Hepatocyte (in vitro differentiated cells): ENCODE data around the gene BTRC. TPM values are rescaled to one million over a fixed set of nuclear protein-coding genes. Genes with fewer than 3 reads are reported as not detected.

Source experiments
- DNase-seq: peaks from one replicate; pipeline ENCODE4 v3.0.0-alpha.2; 2016; ENCODE audit warnings: low spot score
- H2AFZ ChIP-seq: fragments of 200-600 bp; sonication (generic); 2 replicates; pipeline ENCODE4 v1.6.0; 2016; ENCODE audit warnings: antibody characterized with exemption, mild to moderate bottlenecking
- H3K27ac ChIP-seq: fragments of 200-600 bp; sonication (generic); 2 replicates; pipeline ENCODE4 v1.5.1; 2016; ENCODE audit warnings: mild to moderate bottlenecking
- H3K27me3 ChIP-seq: fragments of 200-600 bp; sonication (generic); 2 replicates; pipeline ENCODE4 v1.6.1; 2016
- H3K36me3 ChIP-seq: fragments of 200-600 bp; sonication (generic); replicated peaks from 2 replicates; pipeline ENCODE4 v1.5.1; 2016; ENCODE audit warnings: low read depth; ENCODE audit not compliant: insufficient read depth
- H3K4me1 ChIP-seq: fragments of 200-600 bp; sonication (generic); 2 replicates; pipeline ENCODE4 v1.5.1; 2016; ENCODE audit warnings: mild to moderate bottlenecking, moderate library complexity; ENCODE audit not compliant: insufficient read depth
- H3K4me2 ChIP-seq: fragments of 200-600 bp; sonication (generic); 2 replicates; pipeline ENCODE4 v1.6.0; 2016
- H3K4me3 ChIP-seq: fragments of 200-600 bp; sonication (generic); 2 replicates; pipeline ENCODE4 v1.5.1; 2016; ENCODE audit warnings: mild to moderate bottlenecking
- H3K79me2 ChIP-seq: fragments of 200-600 bp; sonication (generic); 2 replicates; pipeline ENCODE4 v1.6.0; 2017; ENCODE audit warnings: mild to moderate bottlenecking
- H3K9me2 ChIP-seq: fragments of 200-600 bp; sonication (generic); replicated peaks from 2 replicates; pipeline ENCODE4 v1.6.0; 2017; ENCODE audit warnings: mild to moderate bottlenecking; ENCODE audit not compliant: insufficient read depth
- H3K9me3 ChIP-seq: fragments of 200-600 bp; sonication (generic); 2 replicates; pipeline ENCODE4 v1.5.1; 2016; ENCODE audit warnings: low read depth, mild to moderate bottlenecking
- H4K20me1 ChIP-seq: fragments of 200-600 bp; sonication (generic); 2 replicates; pipeline ENCODE4 v1.6.0; 2016; ENCODE audit warnings: mild to moderate bottlenecking; ENCODE audit not compliant: insufficient read depth, poor library complexity, severe bottlenecking
- EZH2 ChIP-seq: fragments of 200-600 bp; sonication (generic); IDR thresholded peaks from 2 replicates; pipeline ENCODE4 v1.6.1; 2016; ENCODE audit warnings: antibody characterized with exemption, mild to moderate bottlenecking, borderline replicate concordance
- EZH2phosphoT487 ChIP-seq: fragments of 200-600 bp; sonication (generic); IDR thresholded peaks from one replicate; pipeline ENCODE4 v1.6.1; 2018; ENCODE audit warnings: antibody characterized with exemption, mild to moderate bottlenecking, low read depth, moderate library complexity; ENCODE audit not compliant: unreplicated experiment, severe bottlenecking
- WGBS: methylation state at CpG from one replicate; pipeline ENCODE4 v1.1.6; 2016; ENCODE audit warnings: low lambda C conversion rate; ENCODE audit errors: missing lambda C conversion rate; 5-methylcytosine and 5-hydroxymethylcytosine counted together
- polyA plus RNA-seq: library from polyadenylated mRNA; unstranded; fragments of >200 nt; fragmentation: Nextera tagmentation; extraction: Ambion mirVana; gene quantifications from 2 replicates; pipeline ENCODE4 v1.2.1, GENCODE V29; 2016
- total RNA-seq: library from RNA; depleted of rRNA; stranded (reverse); fragments of >200 nt; gene quantifications from 2 replicates; pipeline ENCODE4 v1.2.3, GENCODE V29; 2014
- TF ChIP-seq, protein P1 (sequence below): fragments of 200-600 bp; sonication (generic); IDR thresholded peaks from 2 replicates; pipeline ENCODE4 v1.5.1; 2016; ENCODE audit warnings: antibody characterized with exemption, mild to moderate bottlenecking; ENCODE audit not compliant: poor library complexity

The BTRC gene
- total and polyA plus RNA-seq, 2 experiments from 2014 or later, result 14.5 to 24.3 TPM

GRCh38 chr10:101490026-101490425, 136.1 kb downstream of the BTRC start:
- Histone ChIP-seq H3K9me2 (no peaks in the 10 kb centered on the region), H3K27me3 (no peaks in the 10 kb centered on the region), H3K27ac (no peak overlapping the region), H3K36me3 (no peaks in the 10 kb centered on the region), H4K20me1 (no peaks in the 10 kb centered on the region), H3K79me2 (no peaks in the 10 kb centered on the region), H3K9me3 (no peaks in the 10 kb centered on the region), H3K4me2 (no peak overlapping the region), H3K4me3 (no peak overlapping the region), H2AFZ (no peak overlapping the region), H3K4me1 (no peaks in the 10 kb centered on the region)
- TF ChIP-seq EZH2 (no peak), EZH2phosphoT487 (no peak)
- TF ChIP-seq, protein P1, sequence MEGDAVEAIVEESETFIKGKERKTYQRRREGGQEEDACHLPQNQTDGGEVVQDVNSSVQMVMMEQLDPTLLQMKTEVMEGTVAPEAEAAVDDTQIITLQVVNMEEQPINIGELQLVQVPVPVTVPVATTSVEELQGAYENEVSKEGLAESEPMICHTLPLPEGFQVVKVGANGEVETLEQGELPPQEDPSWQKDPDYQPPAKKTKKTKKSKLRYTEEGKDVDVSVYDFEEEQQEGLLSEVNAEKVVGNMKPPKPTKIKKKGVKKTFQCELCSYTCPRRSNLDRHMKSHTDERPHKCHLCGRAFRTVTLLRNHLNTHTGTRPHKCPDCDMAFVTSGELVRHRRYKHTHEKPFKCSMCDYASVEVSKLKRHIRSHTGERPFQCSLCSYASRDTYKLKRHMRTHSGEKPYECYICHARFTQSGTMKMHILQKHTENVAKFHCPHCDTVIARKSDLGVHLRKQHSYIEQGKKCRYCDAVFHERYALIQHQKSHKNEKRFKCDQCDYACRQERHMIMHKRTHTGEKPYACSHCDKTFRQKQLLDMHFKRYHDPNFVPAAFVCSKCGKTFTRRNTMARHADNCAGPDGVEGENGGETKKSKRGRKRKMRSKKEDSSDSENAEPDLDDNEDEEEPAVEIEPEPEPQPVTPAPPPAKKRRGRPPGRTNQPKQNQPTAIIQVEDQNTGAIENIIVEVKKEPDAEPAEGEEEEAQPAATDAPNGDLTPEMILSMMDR, result no peak
- whole genome bisulfite sequencing, result 100% methylated on average over 1 of the region's 1 CpG
- DNase-seq, result no peak

DNA sequence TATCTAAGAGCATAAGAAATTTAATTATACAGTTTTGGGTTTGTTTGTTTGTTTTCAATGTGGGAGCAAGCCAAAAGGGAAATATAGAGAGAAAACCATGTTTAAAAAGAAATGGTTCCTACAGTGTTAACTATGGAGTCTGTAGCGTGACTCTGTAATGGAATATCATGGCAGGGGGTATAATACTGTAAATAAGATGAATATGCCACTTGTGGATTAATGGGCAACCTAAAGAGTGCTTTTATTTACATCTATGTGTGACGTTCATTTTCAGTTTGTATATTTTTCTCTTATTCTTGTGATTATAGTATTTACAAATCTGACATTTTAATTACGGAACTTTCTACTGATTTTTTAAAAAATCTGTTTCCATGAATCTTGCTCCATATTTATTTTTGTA, 138.2 kb downstream of the BTRC start:
- 91% methylated on average over 3 of the region's 3 CpGs for WGBS
- no peak for DNase-seq
- H3K27ac ChIP-seq, result no peak overlapping the region
- peaks cover 2% of the 10 kb centered on the region for H4K20me1 ChIP-seq
- H3K36me3 ChIP-seq, result no peaks in the 10 kb centered on the region
- TF ChIP-seq, protein P1, result no peak
- TF ChIP-seq EZH2phosphoT487, result no peak
- TF ChIP-seq EZH2, result no peak
- H3K4me2 ChIP-seq, result no peak overlapping the region
- H3K4me1 ChIP-seq, result no peaks in the 10 kb centered on the region
- H3K27me3 ChIP-seq, result no peaks in the 10 kb centered on the region
- H2AFZ ChIP-seq, result no peak overlapping the region
- H3K79me2 ChIP-seq, result no peaks in the 10 kb centered on the region
- H3K9me2 ChIP-seq, result no peaks in the 10 kb centered on the region
- no peak overlapping the region for H3K4me3 ChIP-seq
- H3K9me3 ChIP-seq, result no peaks in the 10 kb centered on the region

DNA sequence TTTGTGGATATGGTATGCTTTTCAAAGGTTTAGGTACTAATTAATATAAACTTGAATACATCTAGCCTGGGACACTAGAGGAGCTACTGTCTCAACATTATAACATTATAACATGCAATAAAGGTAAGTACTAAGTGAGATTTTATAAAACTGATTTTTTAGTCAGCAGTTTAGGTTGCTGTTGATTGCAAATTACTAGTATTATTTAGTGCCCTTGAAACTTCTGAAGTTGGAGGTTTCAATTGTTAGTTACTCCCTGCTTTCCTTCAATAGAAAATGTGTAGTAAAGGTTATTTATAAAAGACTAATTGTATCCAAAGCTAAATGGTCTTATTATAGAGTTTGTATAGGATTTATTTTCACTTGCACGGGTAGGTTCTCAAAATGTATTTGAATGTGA, 138.8 kb downstream of the BTRC start:
- Histone ChIP-seq H3K4me3 (no peak overlapping the region), H4K20me1 (peaks cover 2% of the 10 kb centered on the region), H3K27me3 (no peaks in the 10 kb centered on the region), H3K4me1 (no peaks in the 10 kb centered on the region), H3K27ac (no peak overlapping the region), H3K79me2 (no peaks in the 10 kb centered on the region), H3K9me2 (no peaks in the 10 kb centered on the region), H3K9me3 (no peaks in the 10 kb centered on the region), H3K36me3 (no peaks in the 10 kb centered on the region), H3K4me2 (no peak overlapping the region), H2AFZ (no peak overlapping the region)
- TF ChIP-seq, protein P1, result no peak
- no peak for TF ChIP-seq EZH2phosphoT487
- TF ChIP-seq EZH2, result no peak
- WGBS, result 89% methylated on average over 1 of the region's 1 CpG
- DNase-seq, result no peak

- Histone ChIP-seq H3K4me3 (no peak overlapping the region), H3K4me1 (no peaks in the 10 kb centered on the region), H4K20me1 (peaks cover 2% of the 10 kb centered on the region), H3K79me2 (no peaks in the 10 kb centered on the region), H3K36me3 (no peaks in the 10 kb centered on the region), H3K4me2 (peak overlapping the region; percentile 38), H3K27me3 (no peaks in the 10 kb centered on the region), H3K9me2 (no peaks in the 10 kb centered on the region), H2AFZ (no peak overlapping the region), H3K9me3 (no peaks in the 10 kb centered on the region), H3K27ac (no peak overlapping the region)
- no peak for DNase-seq
- 97% methylated on average over 1 of the region's 1 CpG for WGBS
- TF ChIP-seq EZH2, result no peak
Measured at GRCh38 chr10:101493249-101493648, 139.3 kb downstream of the BTRC start.
